GM12878 (cell line): ENCODE results near the gene SNX8. TPM values are rescaled to one million over a fixed set of nuclear protein-coding genes. Genes with fewer than 3 reads are reported as not detected.

ENCODE experiments used
- ATF3 ChIP-seq: IDR thresholded peaks from 2 replicates; pipeline ENCODE4 v1.6.1; 2011; ENCODE audit warnings: low read depth, mild to moderate bottlenecking, low read length, moderate library complexity, borderline replicate concordance; ENCODE audit errors: extremely low read depth
- BCL3 ChIP-seq: IDR thresholded peaks from 2 replicates; pipeline ENCODE4 v1.6.1; 2011; ENCODE audit warnings: borderline replicate concordance, low read depth, mild to moderate bottlenecking, moderate library complexity, low read length; ENCODE audit not compliant: insufficient read depth, poor library complexity, severe bottlenecking
- CTCF ChIP-seq, 3 experiments: IDR thresholded peaks in 2 of 3; conservative IDR thresholded peaks in 1 of 3; 2 replicates each; pipeline ENCODE4 v1.5.1; 2011; ENCODE audit warnings: low read depth in 3 of 3, low read length in 3 of 3, mild to moderate bottlenecking in 3 of 3, control low read depth in 2 of 3, moderate library complexity in 2 of 3, inconsistent platforms in 1 of 3, mixed read lengths in 1 of 3; ENCODE audit not compliant: control insufficient read depth in 2 of 3, insufficient read depth in 1 of 3; ENCODE audit errors: extremely low read depth in 1 of 3
- ETV6 ChIP-seq, 2 experiments: fragments of 450-650 bp in 1 of 2; IDR thresholded peaks in 1 of 2; conservative IDR thresholded peaks in 1 of 2; 2 replicates each; pipeline ENCODE4 v1.6.1; 2014; ENCODE audit warnings: antibody characterized with exemption in 1 of 2, borderline replicate concordance in 1 of 2, low read depth in 1 of 2, mild to moderate bottlenecking in 1 of 2, moderate library complexity in 1 of 2
- FOXK2 ChIP-seq: fragments of 450-650 bp; IDR thresholded peaks from 2 replicates; pipeline ENCODE4 v1.6.1; 2017; ENCODE audit warnings: mild to moderate bottlenecking, moderate library complexity
- MLLT1 ChIP-seq: fragments of 450-650 bp; IDR thresholded peaks from 2 replicates; pipeline ENCODE4 v1.6.1; 2016; ENCODE audit warnings: mild to moderate bottlenecking
- MYC ChIP-seq: IDR thresholded peaks from 2 replicates; pipeline ENCODE4 v1.6.1; 2011; ENCODE audit warnings: mild to moderate bottlenecking, low read length, moderate library complexity, inconsistent platforms; ENCODE audit not compliant: insufficient read depth, insufficient replicate concordance, insufficient read length, severe bottlenecking
- NKRF ChIP-seq: fragments of 450-650 bp; conservative IDR thresholded peaks from 2 replicates; pipeline ENCODE4 v1.6.1; 2017; ENCODE audit warnings: mild to moderate bottlenecking, moderate library complexity
- PML ChIP-seq: IDR thresholded peaks from 2 replicates; pipeline ENCODE4 v1.6.1; 2012; ENCODE audit warnings: low read length, inconsistent platforms
- RCOR1 ChIP-seq: conservative IDR thresholded peaks from 2 replicates; pipeline ENCODE4 v1.6.1; 2012; ENCODE audit warnings: low read depth, low read length, improper control_type of control experiment
- RFX5 ChIP-seq: IDR thresholded peaks from 2 replicates; pipeline ENCODE4 v1.6.1; 2011; ENCODE audit warnings: low read depth, low read length, improper control_type of control experiment
- SMC3 ChIP-seq: IDR thresholded peaks from 2 replicates; pipeline ENCODE4 v1.6.1; 2011; ENCODE audit warnings: low read length, improper control_type of control experiment, borderline replicate concordance
- TARDBP ChIP-seq: IDR thresholded peaks from 2 replicates; pipeline ENCODE4 v1.6.1; 2016; ENCODE audit warnings: borderline replicate concordance
- TBL1XR1 ChIP-seq: IDR thresholded peaks from 2 replicates; pipeline ENCODE4 v1.6.1; 2012; ENCODE audit warnings: low read depth, low read length, improper control_type of control experiment
- ZBTB11 ChIP-seq: fragments of 450-650 bp; formaldehyde crosslinking; IDR thresholded peaks from 2 replicates; pipeline ENCODE4 v1.5.0; 2022; ENCODE audit warnings: mild to moderate bottlenecking, missing genetic modification characterization
- ZZZ3 ChIP-seq: IDR thresholded peaks from 2 replicates; pipeline ENCODE4 v1.6.1; 2011; ENCODE audit warnings: low read depth; ENCODE audit not compliant: control insufficient read depth, insufficient read length
- polyA plus RNA-seq, 11 experiments: library from polyadenylated mRNA; depleted of rRNA in 4 of 11; unstranded in 6 of 11; stranded (reverse) in 5 of 11; fragments of >200 nt; fragmentation: Nextera tagmentation in 4 of 11; fragmentation: Illumina TruSeq in 1 of 11; extraction: Ambion mirVana in 4 of 11; extraction: Trizol in 1 of 11; gene quantifications; 1 replicate in 1 of 11; 2 replicates in 10 of 11; pipeline versions ENCODE4 v1.2.1 to v1.2.3, GENCODE V29; 2011 to 2016; ENCODE audit warnings: inconsistent platforms in 2 of 11, missing spikeins in 2 of 11, low read depth in 1 of 11
- total RNA-seq, 4 experiments: library from RNA; depleted of rRNA in 3 of 4; stranded (reverse); fragments of >200 nt in 3 of 4; fragmentation: Illumina TruSeq in 1 of 4; extraction: Trizol in 1 of 4; gene quantifications; 2 replicates each; pipeline versions ENCODE4 v1.2.1 to v1.2.3, GENCODE V29; 2013 to 2021

SNX8 gene
- total and polyA plus RNA-seq, 10 of the 15 experiments (the other 5 are each of a cell fraction or from before 2014, with no cell fraction given) = 6.4 to 210 (median 97.6) TPM

GRCh38 chr7:2241580-2242540 is 72.4 kb downstream of the SNX8 start, which contains the start of the genes MRM2 and NUDT1 (continued):
- peak; percentile 97 for TF ChIP-seq NKRF
- peak; percentile 57; the same call in 1 of the 2 replicates for TF ChIP-seq MLLT1
- TF ChIP-seq ATF3 = no peak
- TF ChIP-seq BCL3 = peak; percentile 51
- 0 out of 2 replicates have a peak, but pooled peaks have one; percentile 11 for TF ChIP-seq ZBTB11 (CRISPR knock-in tag)
- TF ChIP-seq TBL1XR1 = no peak
- TF ChIP-seq FOXK2 = no peak
- peak; percentile 80; the same call in 1 of the 2 replicates for TF ChIP-seq PML
- peak in 1 of 2 experiments; percentile 56; a peak in 1 of 4 replicates for TF ChIP-seq ETV6 (conservative IDR thresholded peaks at IDR 0.05 in 1 of 2, IDR thresholded peaks at IDR 0.05 in 1 of 2; ENCODE audit: borderline replicate concordance in 1 of 2, low read depth in 1 of 2)
- TF ChIP-seq SMC3 = no peak
- no peak for TF ChIP-seq RCOR1
- TF ChIP-seq MYC = no peak
- no peak for TF ChIP-seq TARDBP
- TF ChIP-seq CTCF (IDR thresholded peaks at IDR 0.05 in 2 of 3, conservative IDR thresholded peaks at IDR 0.05 in 1 of 3; ENCODE audit: control insufficient read depth in 2 of 3, extremely low read depth in 1 of 3, insufficient read depth in 1 of 3, low read depth in 3 of 3, low read length in 3 of 3) = no peak
- TF ChIP-seq RFX5 = no peak
- no peak for TF ChIP-seq ZZZ3
